ENCODE measurements around the gene WDR54.

DNA sequence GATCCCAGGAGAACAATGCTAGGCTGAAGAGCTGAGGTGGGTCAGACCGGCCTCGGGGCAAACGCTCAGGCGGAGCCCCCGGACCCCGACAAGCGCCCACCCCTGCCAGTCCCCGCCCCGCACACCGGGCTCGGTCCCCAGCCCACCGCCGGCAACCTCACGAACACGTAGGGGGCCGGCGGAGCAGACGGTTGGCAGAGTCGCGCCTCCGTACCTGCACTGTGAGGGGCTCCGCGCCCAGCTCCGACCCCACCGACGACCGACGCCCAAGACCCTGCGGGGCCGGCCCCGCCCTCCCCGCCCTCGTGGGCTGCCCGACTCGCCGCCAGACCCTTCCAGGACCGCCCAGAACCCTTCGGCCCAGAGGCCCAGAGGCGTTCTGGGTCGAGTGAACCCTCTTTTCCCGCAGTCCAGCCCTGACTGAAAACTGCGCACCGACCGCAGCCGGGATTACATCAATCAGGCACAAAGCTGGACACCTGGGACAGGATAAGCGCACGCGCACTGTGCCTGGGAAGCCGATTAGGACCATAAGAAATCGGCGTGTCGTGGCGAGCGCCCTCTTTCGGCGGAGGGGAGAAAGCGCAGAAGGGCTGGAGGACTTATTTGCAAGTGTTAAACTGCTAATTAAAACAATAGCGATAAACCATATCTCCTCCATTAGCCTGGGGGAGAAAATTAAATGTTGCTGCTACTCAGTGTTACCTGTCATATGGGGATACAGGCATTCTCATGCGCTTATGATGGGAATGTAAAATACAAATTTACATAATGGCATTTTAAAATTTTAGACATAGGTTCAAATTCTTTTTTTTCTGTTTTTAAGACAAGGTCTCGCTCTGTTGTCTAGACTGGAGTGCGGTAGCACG is 29.7 kb upstream of the WDR54 start:
- TF ChIP-seq, protein P1, sequence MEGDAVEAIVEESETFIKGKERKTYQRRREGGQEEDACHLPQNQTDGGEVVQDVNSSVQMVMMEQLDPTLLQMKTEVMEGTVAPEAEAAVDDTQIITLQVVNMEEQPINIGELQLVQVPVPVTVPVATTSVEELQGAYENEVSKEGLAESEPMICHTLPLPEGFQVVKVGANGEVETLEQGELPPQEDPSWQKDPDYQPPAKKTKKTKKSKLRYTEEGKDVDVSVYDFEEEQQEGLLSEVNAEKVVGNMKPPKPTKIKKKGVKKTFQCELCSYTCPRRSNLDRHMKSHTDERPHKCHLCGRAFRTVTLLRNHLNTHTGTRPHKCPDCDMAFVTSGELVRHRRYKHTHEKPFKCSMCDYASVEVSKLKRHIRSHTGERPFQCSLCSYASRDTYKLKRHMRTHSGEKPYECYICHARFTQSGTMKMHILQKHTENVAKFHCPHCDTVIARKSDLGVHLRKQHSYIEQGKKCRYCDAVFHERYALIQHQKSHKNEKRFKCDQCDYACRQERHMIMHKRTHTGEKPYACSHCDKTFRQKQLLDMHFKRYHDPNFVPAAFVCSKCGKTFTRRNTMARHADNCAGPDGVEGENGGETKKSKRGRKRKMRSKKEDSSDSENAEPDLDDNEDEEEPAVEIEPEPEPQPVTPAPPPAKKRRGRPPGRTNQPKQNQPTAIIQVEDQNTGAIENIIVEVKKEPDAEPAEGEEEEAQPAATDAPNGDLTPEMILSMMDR (IDR thresholded peaks at IDR 0.05) = peak; percentile 88 to 96 (median 94)
- TF ChIP-seq POLR2A (IDR thresholded peaks at IDR 0.05) = peak in 1 of 2 donors; percentile 14

Measured in sigmoid colon (tissue), 3 donors.